ENCODE measurements around the gene RABGAP1L. TPM values are rescaled to one million over a fixed set of nuclear protein-coding genes. Genes with fewer than 3 reads are reported as not detected.
"Not testable (repeated sequence)": the region's sequence is repeated elsewhere in the genome, so short reads cannot be mapped to it uniquely, and the experiment has no call there.

Gene RABGAP1L
- total RNA-seq, 1 donor from 2014 or later: 83.9 TPM

GRCh38 chr1:175043824-175044223, 884.5 kb downstream of the RABGAP1L start:
- Histone ChIP-seq H3K4me1 (no peaks in the 10 kb centered on the region), H3K4me3 (no peak overlapping the region), H3K27me3 (ENCODE audit: low read depth) (no peaks in the 10 kb centered on the region), H3K9me3 (no peaks in the 10 kb centered on the region), H3K36me3 (no peaks in the 10 kb centered on the region), H3K27ac (no peak overlapping the region)
- no peak for ATAC-seq
- intact Hi-C loops (cut with DNase I): no loop called here
- no peak for DNase-seq
- TF ChIP-seq CTCF (IDR thresholded peaks at IDR 0.05): no peak

GRCh38 chr1:175044591-175044990, 885.3 kb downstream of the RABGAP1L start:
- H3K27me3 ChIP-seq (ENCODE audit: low read depth); intact Hi-C loops (cut with DNase I); H3K27ac ChIP-seq; H3K9me3 ChIP-seq; H3K4me1 ChIP-seq; ATAC-seq; H3K36me3 ChIP-seq; H3K4me3 ChIP-seq; DNase-seq: not testable (repeated sequence)

Other genes starting within 250 kb of the RABGAP1L start
- 0.30 TPM for gene SERPINC1, start 242.2 kb upstream of the RABGAP1L start, total RNA-seq
- gene RC3H1, start 137.2 kb upstream of the RABGAP1L start, total RNA-seq: 41.1 TPM